Stimulated activated memory B cell treated with anti-CD40 and anti-IgM and Interleukin-4, amounts not matched to agents 10 μg/mL and 1 μg/mL and 100 μg/mL, for 72 hours (primary cell): ENCODE measurements around the gene GMIP.
A peak's percentile ranks its signal among the peaks of the same experiment; 100 is the strongest.
"Not testable (repeated sequence)": the region's sequence is repeated elsewhere in the genome, so short reads cannot be mapped to it uniquely, and the experiment has no call there.

Source experiments
- ATAC-seq: fragments of 150-1000 bp; cut with Tn5 transposase; 2 replicates; pipeline ENCODE4 v1.10.0; 2021
- H3K27ac Mint-ChIP-seq: one replicate; pipeline ENCODE4 v1.8.0; 2022; ENCODE audit warnings: mild to moderate bottlenecking, mixed read lengths
- H3K27me3 Mint-ChIP-seq: one replicate; pipeline ENCODE4 v1.8.0; 2022; ENCODE audit warnings: mixed read lengths
- H3K36me3 Mint-ChIP-seq: one replicate; pipeline ENCODE4 v1.8.0; 2022; ENCODE audit warnings: mixed read lengths
- H3K4me1 Mint-ChIP-seq: one replicate; pipeline ENCODE4 v1.8.0; 2022; ENCODE audit warnings: mixed read lengths
- H3K4me3 Mint-ChIP-seq: one replicate; pipeline ENCODE4 v1.8.0; 2022; ENCODE audit warnings: mild to moderate bottlenecking, moderate library complexity, mixed read lengths
- H3K9me3 Mint-ChIP-seq: one replicate; pipeline ENCODE4 v1.8.0; 2022; ENCODE audit warnings: mixed read lengths

GMIP gene, protein sequence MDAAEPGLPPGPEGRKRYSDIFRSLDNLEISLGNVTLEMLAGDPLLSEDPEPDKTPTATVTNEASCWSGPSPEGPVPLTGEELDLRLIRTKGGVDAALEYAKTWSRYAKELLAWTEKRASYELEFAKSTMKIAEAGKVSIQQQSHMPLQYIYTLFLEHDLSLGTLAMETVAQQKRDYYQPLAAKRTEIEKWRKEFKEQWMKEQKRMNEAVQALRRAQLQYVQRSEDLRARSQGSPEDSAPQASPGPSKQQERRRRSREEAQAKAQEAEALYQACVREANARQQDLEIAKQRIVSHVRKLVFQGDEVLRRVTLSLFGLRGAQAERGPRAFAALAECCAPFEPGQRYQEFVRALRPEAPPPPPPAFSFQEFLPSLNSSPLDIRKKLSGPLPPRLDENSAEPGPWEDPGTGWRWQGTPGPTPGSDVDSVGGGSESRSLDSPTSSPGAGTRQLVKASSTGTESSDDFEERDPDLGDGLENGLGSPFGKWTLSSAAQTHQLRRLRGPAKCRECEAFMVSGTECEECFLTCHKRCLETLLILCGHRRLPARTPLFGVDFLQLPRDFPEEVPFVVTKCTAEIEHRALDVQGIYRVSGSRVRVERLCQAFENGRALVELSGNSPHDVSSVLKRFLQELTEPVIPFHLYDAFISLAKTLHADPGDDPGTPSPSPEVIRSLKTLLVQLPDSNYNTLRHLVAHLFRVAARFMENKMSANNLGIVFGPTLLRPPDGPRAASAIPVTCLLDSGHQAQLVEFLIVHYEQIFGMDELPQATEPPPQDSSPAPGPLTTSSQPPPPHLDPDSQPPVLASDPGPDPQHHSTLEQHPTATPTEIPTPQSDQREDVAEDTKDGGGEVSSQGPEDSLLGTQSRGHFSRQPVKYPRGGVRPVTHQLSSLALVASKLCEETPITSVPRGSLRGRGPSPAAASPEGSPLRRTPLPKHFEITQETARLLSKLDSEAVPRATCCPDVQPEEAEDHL

DNA sequence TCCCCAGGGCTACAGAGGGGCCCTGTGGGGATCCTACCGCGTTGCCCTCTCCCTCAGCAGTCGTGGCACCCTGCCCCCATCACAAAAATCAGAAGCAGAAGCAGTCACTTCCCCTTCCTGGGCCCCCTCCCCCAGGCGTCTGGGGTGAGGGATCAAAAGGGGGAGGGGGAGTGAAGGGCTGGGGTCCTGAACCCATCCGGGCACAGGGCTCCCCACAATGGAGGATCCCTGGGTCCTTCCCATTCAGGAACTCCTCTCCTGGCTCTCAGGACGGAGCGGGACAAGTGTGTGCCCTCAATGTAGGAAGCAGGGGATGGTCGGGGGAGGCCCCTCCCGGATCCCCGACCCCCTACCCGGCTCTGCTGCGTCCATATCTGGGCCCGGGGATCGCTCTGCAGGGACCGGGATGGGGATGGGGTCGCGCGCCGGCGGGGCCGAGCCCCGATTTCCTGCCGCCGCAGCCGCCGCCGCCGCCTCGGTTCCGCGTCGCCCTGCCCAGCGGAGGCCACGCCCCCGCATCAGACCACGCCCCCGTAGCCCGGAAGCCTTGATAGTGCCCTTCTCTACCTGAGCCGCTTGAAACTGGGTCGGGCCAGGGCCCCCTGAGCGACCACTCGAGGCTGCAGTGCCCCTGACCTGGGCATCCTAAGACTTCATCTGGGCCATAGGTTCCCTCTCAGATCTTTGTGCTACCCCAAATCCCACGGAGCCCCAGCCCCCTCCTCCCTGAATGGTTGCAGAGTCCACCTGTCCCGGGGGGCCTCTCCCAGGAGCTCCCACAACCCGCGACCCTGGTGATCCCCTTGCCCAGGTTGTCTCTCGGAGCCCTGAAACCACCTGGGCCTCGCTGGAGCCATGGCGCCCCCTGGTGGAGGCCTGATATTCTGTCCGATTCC lies at the start of gene GMIP:
Gene GMIP, minus strand, starts transcription at position 500 of the 896 bp plus-strand sequence. Its CDS starts 128 bp downstream, at position 372.
- H3K36me3 Mint-ChIP-seq, result peaks cover 62% of the 10 kb centered on the region

GRCh38 chr19:19691683-19692082 lies 48.2 kb upstream of the GMIP start:
- H3K4me1 Mint-ChIP-seq, result no peaks in the 10 kb centered on the region
- H3K36me3 Mint-ChIP-seq, result peaks cover 7% of the 10 kb centered on the region
- no peak overlapping the region for H3K27ac Mint-ChIP-seq
- H3K27me3 Mint-ChIP-seq, result no peaks in the 10 kb centered on the region
- ATAC-seq, result no peak
- no peak overlapping the region for H3K4me3 Mint-ChIP-seq
- no peaks in the 10 kb centered on the region for H3K9me3 Mint-ChIP-seq

More for the DNA sequence above, at the start of gene GMIP:
- peak; percentile 94 for ATAC-seq
- H3K27me3 Mint-ChIP-seq, result no peaks in the 10 kb centered on the region
- H3K4me1 Mint-ChIP-seq, result peaks cover 25% of the 10 kb centered on the region
- H3K27ac Mint-ChIP-seq, result peak within 1 kb of the TSS; percentile 98
- H3K4me3 Mint-ChIP-seq, result peak within 1 kb of the TSS; percentile 99
- H3K9me3 Mint-ChIP-seq, result no peaks in the 10 kb centered on the region

DNA sequence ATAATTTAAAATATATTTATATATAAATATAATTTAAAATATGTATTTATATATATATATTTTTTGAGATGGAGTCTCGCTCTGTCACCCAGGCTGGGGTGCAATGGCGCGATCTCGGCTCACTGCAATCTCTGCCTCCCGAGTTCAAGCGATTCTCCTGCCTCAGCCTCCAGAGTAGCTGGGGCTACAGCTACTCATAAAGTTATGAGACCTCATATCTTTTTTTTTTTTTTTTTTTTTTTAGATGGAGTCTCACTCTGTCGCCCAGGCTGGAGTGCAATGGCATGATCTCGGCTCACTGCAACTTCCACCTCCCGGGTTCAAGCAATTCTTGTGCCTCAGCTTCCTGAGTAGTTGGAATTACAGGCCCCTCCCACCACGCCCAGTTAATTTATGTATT lies 45.6 kb upstream of the GMIP start:
- ATAC-seq, H3K4me1 Mint-ChIP-seq, H3K9me3 Mint-ChIP-seq, H3K27me3 Mint-ChIP-seq, H3K4me3 Mint-ChIP-seq, H3K27ac Mint-ChIP-seq: not testable (repeated sequence)
- H3K36me3 Mint-ChIP-seq, result peaks cover 23% of the 10 kb centered on the region

GRCh38 chr19:19687090-19687489 lies 43.6 kb upstream of the GMIP start:
- no peaks in the 10 kb centered on the region for H3K27me3 Mint-ChIP-seq
- no peaks in the 10 kb centered on the region for H3K4me1 Mint-ChIP-seq
- H3K4me3 Mint-ChIP-seq, result no peak overlapping the region
- no peak overlapping the region for H3K27ac Mint-ChIP-seq
- no peak for ATAC-seq
- peaks cover 10% of the 10 kb centered on the region for H3K9me3 Mint-ChIP-seq
- peaks cover 37% of the 10 kb centered on the region for H3K36me3 Mint-ChIP-seq

- Mint-ChIP-seq H3K27ac (no peak overlapping the region), H3K9me3 (peaks cover 10% of the 10 kb centered on the region), H3K4me1 (no peaks in the 10 kb centered on the region), H3K36me3 (peaks cover 39% of the 10 kb centered on the region), H3K27me3 (no peaks in the 10 kb centered on the region), H3K4me3 (no peak overlapping the region)
- ATAC-seq, result no peak
Observed at GRCh38 chr19:19686580-19686979, 43.1 kb upstream of the GMIP start.

DNA sequence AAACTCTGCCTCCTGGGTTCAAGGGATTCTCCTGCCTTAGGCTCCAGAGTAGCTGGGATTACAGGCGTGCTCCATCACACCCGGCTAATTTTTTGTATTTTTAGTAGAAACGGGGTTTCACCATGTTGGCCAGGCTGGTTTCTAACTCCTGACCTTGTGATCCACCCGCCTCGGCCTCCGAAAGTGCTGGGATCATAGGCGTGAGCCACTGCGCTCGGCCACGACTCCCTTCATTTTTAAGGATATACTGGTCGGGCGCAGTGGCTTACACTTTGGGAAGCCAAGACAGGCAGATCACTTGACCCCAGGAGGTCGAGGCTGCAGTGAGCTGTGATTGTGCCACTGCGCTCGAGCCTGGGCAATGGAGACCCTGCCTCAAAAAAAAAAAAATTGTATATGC lies 42.7 kb upstream of the GMIP start:
- not testable (repeated sequence) for H3K4me1 Mint-ChIP-seq, H3K27me3 Mint-ChIP-seq, H3K27ac Mint-ChIP-seq, H3K4me3 Mint-ChIP-seq, ATAC-seq
- Mint-ChIP-seq H3K9me3 (peaks cover 11% of the 10 kb centered on the region), H3K36me3 (peaks cover 44% of the 10 kb centered on the region)

DNA sequence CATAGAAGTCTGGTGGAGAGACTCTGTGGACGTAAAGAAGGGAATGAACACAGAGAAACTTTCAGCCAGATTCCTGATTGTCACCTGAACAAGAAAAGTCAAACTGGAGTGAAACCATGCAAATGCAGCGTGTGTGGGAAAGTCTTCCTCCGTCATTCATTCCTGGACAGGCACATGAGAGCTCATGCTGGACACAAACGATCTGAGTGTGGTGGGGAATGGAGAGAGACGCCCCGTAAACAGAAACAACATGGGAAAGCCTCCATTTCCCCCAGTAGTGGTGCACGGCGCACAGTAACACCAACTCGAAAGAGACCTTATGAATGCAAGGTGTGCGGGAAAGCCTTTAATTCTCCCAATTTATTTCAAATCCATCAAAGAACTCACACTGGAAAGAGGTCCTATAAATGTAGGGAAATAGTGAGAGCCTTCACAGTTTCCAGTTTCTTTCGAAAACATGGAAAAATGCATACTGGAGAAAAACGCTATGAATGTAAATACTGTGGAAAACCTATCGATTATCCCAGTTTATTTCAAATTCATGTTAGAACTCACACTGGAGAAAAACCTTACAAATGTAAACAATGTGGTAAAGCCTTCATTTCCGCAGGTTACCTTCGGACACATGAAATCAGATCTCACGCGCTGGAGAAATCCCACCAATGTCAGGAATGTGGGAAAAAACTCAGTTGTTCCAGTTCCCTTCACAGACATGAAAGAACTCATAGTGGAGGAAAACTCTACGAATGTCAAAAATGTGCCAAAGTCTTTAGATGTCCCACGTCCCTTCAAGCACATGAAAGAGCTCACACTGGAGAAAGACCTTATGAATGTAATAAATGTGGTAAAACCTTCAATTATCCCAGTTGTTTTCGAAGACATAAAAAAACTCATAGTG lies 36.0 kb upstream of the GMIP start:
- no peak overlapping the region for H3K27ac Mint-ChIP-seq
- no peak for ATAC-seq
- peaks cover 14% of the 10 kb centered on the region for H3K4me1 Mint-ChIP-seq
- peaks cover 90% of the 10 kb centered on the region for H3K36me3 Mint-ChIP-seq
- no peaks in the 10 kb centered on the region for H3K27me3 Mint-ChIP-seq
- peaks cover 15% of the 10 kb centered on the region for H3K9me3 Mint-ChIP-seq
- H3K4me3 Mint-ChIP-seq, result no peak overlapping the region

- H3K9me3 Mint-ChIP-seq, result peaks cover 11% of the 10 kb centered on the region
- no peaks in the 10 kb centered on the region for H3K27me3 Mint-ChIP-seq
- ATAC-seq, result no peak
- no peak overlapping the region for H3K27ac Mint-ChIP-seq
- peaks cover 81% of the 10 kb centered on the region for H3K36me3 Mint-ChIP-seq
- H3K4me3 Mint-ChIP-seq, result no peak overlapping the region
- H3K4me1 Mint-ChIP-seq, result peaks cover 20% of the 10 kb centered on the region
Observed at GRCh38 chr19:19677579-19677978, 34.1 kb upstream of the GMIP start.

DNA sequence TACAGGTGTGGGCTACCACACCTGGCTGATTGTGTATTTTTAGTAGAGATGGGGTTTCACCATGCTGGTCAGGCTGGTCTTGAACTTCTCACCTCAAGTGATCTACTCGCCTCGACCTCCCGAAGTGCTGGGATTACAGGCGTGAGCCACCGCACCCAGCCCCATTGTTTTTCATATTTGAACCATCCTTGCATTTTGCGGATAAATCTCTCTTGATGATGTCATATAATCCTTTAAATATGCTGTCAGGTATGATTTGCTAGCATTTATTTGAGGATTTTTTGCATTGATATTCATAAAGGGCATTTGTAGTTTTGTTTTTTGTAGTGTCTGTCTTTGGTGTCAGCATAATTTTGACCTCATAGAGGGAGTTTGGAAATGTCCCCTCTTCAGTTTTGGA lies 30.9 kb upstream of the GMIP start:
- Mint-ChIP-seq H3K4me1 (peaks cover 36% of the 10 kb centered on the region), H3K27me3 (no peaks in the 10 kb centered on the region), H3K9me3 (peaks cover 6% of the 10 kb centered on the region), H3K27ac (no peak overlapping the region), H3K36me3 (peaks cover 82% of the 10 kb centered on the region), H3K4me3 (no peak overlapping the region)
- ATAC-seq, result no peak

DNA sequence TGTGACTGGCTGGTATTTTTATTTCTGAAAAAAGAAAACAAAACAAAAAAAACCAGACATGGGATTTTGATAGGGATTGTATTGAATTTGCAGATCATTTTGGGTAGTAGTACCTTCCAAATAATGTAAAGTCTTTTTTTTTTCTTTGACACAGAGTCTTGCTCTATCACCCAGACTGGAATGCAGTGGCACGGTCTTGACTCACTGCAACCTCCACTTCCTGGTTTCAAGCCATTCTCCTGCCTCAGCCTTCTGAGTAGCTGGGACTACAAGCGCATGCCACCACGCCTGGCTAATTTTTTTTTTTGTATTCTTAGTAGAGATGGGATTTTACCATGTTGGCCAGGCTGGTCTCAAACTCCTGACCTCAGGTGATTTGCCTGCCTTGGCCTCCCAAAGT lies 29.4 kb upstream of the GMIP start:
- peaks cover 41% of the 10 kb centered on the region for H3K4me1 Mint-ChIP-seq
- no peaks in the 10 kb centered on the region for H3K27me3 Mint-ChIP-seq
- H3K27ac Mint-ChIP-seq, result no peak overlapping the region

DNA sequence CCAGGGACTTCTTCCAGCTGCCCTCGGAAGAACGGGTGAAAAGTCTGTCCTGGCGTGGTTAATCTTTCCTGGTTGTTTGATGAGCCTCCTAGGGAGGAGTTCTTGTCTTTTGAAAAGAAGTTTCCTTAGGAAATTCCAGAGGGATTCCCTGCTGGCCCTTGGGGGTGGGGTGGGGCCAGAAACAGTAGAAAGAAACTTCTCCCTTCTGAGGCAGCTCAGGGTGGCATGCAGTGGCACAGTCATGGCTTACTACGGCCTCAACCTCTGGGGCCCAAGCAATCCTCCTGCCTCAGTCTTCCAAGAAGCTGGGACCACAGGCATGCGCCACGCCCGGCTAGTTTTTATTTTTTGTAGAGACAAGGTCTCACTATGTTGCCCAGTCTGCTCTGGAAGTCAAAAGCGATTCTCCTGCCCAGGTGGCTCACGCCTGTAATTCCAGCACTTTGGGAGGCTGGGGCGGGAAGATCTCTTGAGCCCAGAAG lies 26.7 kb upstream of the GMIP start:
- Mint-ChIP-seq H3K27ac (peak overlapping the region; percentile 91), H3K36me3 (peaks cover 40% of the 10 kb centered on the region), H3K4me1 (peaks cover 33% of the 10 kb centered on the region), H3K9me3 (no peaks in the 10 kb centered on the region), H3K27me3 (no peaks in the 10 kb centered on the region), H3K4me3 (peak overlapping the region; percentile 82)
- no peak for ATAC-seq

More for the DNA sequence above, 29.4 kb upstream of the GMIP start:
- Mint-ChIP-seq H3K4me3 (no peak overlapping the region), H3K36me3 (peaks cover 67% of the 10 kb centered on the region), H3K9me3 (peaks cover 5% of the 10 kb centered on the region)
- no peak for ATAC-seq

- Mint-ChIP-seq H3K36me3 (peaks cover 26% of the 10 kb centered on the region), H3K4me1 (peaks cover 26% of the 10 kb centered on the region), H3K4me3 (peak within 1 kb of the TSS; percentile 82), H3K27me3 (no peaks in the 10 kb centered on the region), H3K9me3 (no peaks in the 10 kb centered on the region), H3K27ac (peak within 1 kb of the TSS; percentile 91)
- peak; percentile 88 for ATAC-seq
Observed at GRCh38 chr19:19668230-19669012, 25.0 kb upstream of the GMIP start, which contains the start of gene ZNF101. Gene ZNF101 (plus strand): TSS chr19:19668839. CDS start chr19:19668964, 125 bp downstream.

DNA sequence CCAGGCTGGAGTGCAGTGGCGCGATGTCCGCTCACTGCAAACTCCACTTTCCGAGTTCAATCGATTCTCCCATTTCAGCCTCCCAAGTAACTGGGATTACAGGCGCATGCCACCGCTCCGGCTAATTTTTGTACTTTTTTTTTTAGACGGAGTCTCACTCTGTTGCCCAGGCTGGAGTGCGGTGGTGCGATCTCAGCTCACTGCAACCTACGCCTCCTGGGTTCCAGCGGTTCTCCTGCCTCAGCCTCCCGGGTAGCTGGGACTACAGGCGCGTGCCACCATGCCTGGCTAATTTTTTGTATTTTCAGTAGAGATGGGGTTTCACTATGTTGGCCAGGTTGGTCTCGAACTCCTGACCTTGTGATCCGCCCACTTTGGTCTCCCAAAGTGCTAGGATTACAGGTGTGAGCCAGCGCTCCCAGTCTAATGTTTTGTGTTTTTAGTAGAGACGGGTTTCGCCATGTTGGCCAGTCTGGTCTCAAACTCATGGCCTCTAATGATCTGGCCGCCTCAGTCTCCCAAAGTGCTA lies 22.0 kb upstream of the GMIP start:
- peaks cover 45% of the 10 kb centered on the region for H3K4me1 Mint-ChIP-seq
- not testable (repeated sequence) for ATAC-seq, H3K4me3 Mint-ChIP-seq, H3K27me3 Mint-ChIP-seq, H3K27ac Mint-ChIP-seq, H3K9me3 Mint-ChIP-seq
- peaks cover 14% of the 10 kb centered on the region for H3K36me3 Mint-ChIP-seq
